T-helper 2 cell treated with Interferon-gamma antibody and Interleukin-4, amounts not matched to agents 100 ng/mL and 5 ng/mL, for 36 hours (primary cell): ENCODE measurements around the gene RPL18. TPM values are rescaled to one million over a fixed set of nuclear protein-coding genes. Genes with fewer than 3 reads are reported as not detected.
"Not testable (repeated sequence)": the region's sequence is repeated elsewhere in the genome, so short reads cannot be mapped to it uniquely, and the experiment has no call there.

ENCODE experiments used
- intact Hi-C: fragments of 100-400 bp; cut with micrococcal nuclease; formaldehyde crosslinking; loops from one replicate; pipeline ENCODE4 v1.15.1; 2023
- total RNA-seq: library from RNA; stranded (reverse); gene quantifications from 2 replicates; pipeline ENCODE4 v1.2.3, GENCODE V29; 2022

Gene RPL18
- total RNA-seq, result 1,606 and 1,641 TPM in 2 replicates

DNA sequence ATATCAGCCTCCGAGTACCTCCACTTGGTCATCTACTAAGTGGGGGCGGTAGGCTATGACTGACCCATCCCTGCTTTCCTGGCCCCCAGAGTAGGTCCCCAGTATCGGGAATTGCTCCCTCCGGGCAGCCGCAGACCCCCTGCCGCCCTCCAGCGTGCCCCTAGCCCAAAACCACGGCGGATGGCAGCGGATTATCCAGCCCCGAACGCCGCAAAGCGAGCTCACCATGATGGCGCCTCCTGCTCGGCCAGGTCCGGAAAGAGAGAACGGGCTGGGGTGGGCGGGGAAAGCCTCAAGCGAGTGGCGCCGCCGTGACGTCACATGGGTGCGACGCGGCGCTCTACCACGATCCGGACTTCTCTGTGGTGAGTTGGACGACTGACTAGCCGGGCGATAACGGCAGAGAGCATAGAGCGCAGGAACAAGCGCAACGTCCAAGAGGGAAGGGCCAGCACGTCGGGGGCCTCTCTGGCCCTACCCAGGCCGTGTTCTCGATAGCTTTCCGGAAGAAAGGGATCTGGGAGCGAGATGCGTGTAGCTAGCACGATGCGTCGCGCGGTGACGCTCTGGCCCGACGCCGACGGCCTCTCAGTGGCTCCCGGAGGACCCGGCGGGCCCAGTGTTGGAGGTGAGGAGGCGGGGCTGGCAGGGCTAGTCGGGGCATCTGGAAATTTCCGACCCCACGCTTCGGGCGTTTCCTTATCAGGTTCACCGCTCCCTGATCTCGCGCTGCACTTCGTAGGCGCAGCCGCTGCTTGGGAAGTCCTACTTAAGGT lies at the start of gene RPL18, which contains the start of gene SPHK2:
RPL18 (minus strand) TSS at position 263 of the 776 bp plus-strand sequence; CDS start at position 228, 35 bp downstream.
SPHK2 (plus strand) TSS at position 591 of the 776 bp plus-strand sequence. CDS start 1,009 bp downstream, outside the sequence.
- intact Hi-C loops, result loop anchor here (1.0 to 2.0 kb wide), 6 partner anchors 18 to 374 kb away; partner anchors contain the start of genes DBP, GYS1, RUVBL2 and TMEM143

DNA sequence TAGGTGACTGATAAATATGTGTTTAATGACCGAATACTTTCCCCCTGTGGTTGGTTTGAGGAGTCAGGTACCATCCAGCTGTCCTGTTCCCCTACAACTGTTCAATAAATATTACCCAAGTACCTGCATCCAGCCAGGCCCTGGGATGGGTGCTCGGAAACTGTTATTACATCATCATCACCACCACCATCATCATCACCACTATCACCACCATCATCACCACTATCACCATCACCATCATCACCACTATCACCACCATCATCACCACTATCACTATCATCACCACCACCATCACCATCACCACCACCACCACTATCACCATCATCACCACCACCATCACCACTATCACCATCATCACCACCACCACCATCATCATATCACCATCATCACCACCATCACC lies 49.8 kb upstream of the RPL18 start:
- intact Hi-C loops, result no loop called here

DNA sequence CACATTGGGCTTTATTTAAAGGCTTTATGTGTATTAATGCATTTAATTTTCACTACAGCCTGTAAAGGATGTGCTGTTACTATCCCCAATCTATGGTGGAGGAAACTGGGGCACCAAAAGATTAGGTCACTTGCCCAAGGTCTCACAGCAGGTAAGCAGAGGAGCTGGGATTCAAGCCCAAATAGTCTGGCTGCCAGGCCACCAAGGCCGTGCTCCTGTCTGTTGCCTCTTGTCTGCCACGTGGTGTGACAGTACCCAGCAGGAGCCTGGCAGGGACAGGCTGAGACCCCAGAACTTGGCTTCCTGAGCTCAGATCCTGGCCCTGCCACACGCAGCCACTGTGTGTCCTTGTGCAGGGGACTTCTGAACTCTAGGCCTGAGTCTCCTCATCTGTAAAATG lies 49.4 kb upstream of the RPL18 start:
- intact Hi-C loops, result no loop called here

DNA sequence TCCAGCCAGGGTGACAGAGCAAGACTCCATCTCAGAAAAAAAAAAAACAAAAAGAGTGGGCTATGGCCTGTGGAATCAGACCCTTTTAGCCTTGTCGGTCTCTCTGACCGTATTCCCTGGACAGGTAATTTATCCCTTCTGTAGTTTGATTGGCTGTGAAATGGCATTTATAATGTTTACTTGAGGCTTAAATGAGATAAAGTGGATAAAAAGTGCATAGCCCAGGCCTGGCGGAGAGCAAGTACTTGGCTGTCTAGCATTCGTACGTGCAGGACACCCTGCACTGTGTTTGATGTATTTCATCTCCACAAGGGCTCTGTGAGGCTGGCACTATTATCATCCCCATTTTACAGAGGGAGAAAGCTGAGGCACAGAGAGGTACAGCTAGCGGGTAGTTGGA lies 46.8 kb upstream of the RPL18 start:
- intact Hi-C loops, result no loop called here

DNA sequence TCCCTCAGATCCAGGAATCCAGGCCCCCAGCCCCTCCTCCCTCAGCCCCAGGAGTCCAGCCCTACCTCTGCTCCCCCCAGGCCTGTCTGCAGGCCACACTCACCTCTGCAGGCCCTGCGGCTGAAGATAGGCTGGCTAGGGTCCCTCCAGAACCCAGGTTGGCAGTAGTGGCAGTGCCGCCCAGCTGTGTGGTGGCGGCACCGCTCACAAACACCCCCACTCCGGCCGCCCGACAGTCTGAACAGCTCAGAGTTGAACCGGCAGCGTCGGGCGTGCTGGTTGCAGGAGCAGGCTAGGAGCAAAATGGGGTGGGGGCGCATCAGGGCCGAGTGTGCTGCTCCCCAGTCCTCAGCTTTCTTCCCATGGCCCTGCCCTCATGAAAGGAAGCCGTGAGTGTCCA lies 45.5 kb upstream of the RPL18 start:
- intact Hi-C loops, result no loop called here

DNA sequence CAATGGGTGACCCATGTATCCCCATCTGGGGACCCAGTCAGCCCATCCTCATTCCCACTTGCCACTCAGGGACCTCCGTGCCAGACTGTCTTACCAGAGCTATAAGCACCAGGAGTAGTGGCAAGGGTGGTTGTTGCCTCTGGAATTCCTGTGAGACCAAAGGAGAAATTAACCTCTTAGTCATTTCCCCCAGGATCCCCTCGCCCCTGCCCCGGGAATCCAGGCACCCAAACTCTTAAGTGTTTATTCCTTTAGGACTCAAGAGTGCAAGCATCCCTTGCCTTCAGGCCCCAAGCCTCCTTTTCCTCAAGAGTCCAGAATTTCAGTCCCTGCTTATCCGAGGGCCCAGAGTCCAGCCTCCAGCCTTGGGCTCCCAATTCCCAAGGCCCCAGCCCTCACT lies 44.7 kb upstream of the RPL18 start:
- intact Hi-C loops, result no loop called here

DNA sequence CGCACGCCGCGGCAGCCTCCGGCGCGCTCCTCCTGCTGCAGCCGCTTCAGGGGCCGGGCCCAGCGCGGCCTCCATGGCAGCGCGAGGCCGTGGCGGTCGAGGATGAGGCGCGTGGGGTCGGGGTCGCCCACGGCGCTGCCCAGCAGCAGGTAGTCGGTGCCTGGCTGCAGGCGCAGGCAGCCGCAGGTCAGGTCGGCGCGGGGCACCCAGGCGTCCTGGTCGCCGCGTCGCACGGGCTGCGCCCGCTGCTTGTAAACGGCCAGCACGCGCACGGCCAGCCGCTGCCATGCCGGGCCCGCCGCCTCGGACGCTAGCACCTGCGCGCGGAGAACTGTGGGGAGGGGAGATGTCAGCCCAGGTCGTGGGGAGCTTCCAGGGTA lies 42.7 kb upstream of the RPL18 start:
- intact Hi-C loops, result loop anchor here (1.0 kb wide), 1 partner anchor 15 kb away; the partner anchor contains the start of gene CA11

DNA sequence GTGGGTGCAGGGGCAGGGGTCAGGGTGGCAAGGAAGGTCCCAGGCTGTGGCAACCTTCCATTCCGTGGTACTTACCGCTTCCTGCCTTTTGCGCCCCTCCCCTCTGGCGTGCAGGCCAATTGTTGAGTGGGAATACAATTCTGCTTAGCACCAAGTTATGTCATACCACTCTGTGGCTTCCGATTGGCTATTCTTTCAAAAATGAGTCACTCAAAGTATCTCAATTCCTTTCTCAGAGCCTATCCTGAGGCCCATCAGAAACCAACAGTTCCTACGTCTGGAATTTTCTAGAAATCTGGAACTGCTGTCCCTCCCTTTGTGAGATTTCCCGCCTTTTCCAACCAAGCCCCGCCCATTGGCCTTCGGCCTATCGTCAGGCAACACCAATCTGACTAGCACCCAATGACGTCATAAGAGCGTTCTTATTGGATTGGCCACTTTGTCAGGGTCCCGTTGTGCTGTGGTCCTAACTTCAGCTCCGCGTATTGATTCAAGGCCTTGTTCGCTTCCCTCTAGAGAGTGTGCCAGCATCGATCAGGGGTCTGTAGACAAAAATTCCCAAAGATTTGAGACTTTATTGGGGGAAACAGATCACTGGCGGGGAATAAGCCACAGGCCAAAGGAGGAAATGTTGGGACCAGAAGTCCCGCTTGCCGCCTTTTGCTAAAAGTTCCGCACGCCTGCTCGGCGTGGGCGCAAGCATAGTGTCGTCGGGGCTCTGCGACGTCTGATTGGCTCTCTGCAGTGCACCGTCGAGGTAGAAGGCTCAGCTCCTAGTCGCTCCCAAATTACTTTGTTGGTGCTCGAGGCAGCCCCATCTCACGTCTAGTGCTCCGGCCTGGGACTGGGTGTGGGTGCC lies 42.1 kb upstream of the RPL18 start:
- intact Hi-C loops, result loop anchor here (1.0 kb wide), 1 partner anchor 15 kb away; the partner anchor contains the start of gene CA11

DNA sequence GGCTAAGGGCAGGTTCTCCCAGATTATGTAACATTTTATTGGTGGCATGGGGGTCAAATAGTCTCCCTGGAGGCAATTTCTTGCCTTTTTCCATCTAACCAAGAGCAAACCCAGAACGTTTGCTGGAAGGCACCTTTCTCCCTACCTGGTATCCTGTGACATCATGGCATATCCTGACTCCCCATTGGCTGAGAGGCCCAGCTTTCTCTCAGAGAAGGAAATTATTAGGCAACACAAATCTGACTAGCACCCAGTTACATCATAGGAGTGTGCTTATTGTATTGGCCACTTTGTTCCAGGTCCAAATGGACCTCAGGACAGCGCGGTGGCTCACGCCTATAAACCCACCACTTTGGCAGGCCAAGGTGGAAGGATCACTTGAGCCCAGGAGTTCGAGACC lies 40.8 kb upstream of the RPL18 start:
- intact Hi-C loops, result no loop called here

DNA sequence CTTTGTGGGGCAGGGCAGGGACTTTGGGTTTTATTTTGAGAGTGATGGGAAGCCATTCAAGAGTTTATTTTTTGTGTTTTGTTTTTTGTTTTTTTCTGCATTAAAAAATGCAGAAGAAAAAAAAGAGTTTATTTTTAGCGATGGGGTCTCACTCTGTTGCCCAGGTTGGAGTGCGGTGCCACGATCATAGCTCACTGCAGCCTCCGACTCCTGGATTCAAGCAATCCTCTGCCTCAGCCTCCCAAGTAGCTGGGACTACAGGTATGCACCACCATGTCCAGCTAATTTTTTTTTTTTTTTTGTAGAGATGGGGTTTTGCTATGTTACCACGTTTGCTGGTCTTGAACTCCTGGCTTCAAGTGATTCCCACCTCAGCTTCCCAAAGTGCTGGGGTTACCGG lies 39.5 kb upstream of the RPL18 start:
- intact Hi-C loops, result no loop called here

DNA sequence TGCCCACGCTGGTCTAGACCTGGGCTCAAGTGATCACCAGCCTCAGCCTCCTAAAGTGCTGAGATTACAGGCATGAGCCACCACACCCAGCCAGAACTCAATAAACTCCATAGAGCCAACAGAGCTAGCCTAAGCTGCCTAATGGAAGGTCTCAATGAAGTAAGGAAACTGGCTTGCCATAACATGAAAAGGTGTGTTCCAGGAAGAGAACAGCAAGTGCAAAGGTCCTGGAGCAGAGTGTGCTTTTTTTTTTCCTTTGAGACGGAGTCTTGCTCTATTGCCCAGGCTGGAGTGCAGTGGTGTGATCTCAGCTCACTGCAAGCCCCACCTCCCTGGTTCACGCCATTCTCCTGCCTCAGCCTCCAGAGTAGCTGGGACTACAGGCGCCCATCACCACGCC lies 38.9 kb upstream of the RPL18 start:
- intact Hi-C loops, result not testable (repeated sequence)

DNA sequence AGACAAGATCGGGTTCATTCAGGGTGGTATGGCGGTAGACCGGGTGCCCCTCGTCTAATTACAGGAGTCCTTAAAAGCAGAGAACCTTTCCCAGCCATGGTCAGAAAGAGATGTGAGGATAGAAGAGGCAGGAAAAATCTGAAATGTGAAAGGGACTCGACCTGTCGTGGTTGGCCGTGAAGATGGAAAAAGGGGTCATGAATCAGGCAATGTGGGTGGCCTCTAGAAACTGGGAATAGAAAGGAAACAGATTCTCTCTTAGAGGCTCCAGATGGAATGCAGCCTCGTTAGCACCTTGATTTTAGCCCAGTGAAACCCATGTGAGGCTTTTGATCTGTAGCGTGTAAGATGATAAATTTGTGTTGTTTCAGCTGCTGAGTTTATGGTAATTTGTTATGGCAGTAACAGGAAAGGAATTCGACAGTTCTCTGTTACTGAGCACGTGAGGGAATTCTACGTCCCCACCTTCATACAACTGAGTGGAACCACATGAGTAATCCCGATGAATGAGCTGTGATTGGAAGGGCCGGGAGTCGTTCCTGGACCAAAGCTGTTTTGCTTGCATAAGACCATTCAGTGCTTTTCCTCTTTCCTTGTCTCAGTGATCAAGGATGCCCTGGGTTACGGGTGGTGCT lies 38.0 kb upstream of the RPL18 start:
- intact Hi-C loops, result no loop called here

DNA sequence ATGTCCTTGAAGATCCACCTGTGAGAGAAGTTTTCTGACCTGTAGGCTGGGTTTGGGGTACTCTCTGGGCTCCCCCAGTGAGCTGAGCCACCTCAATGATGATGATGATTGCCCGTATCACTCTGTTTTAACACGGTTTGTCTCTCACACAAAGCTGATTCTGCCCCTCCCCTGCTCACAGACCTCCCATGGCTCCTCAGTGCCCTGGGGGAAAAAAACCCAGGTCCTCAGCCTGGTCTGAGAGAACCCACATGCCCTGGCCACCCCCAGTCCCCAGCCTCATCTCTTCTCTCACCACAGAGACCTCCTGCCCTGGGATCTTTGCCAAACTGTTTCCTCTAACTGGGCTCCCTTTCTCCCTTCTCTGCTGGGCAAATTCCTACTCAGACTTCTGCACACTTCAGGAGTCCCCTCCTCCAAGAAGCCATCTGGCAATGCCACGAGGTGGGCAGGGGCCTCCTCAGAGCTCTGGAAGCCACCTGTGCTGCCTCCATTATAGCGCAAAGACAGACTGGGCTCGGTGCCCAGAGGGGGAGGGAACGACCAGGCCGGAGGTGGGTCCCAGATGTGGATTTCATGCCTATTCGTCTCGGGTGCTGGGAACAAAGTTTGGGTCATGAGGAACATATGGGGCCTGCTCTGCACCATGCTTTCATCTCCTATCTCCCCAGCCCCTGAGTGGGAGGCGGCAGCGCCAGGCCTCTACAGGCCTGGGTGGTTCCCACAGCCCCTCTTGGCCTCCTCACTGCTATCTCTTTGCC lies 35.5 kb upstream of the RPL18 start:
- intact Hi-C loops, result no loop called here

DNA sequence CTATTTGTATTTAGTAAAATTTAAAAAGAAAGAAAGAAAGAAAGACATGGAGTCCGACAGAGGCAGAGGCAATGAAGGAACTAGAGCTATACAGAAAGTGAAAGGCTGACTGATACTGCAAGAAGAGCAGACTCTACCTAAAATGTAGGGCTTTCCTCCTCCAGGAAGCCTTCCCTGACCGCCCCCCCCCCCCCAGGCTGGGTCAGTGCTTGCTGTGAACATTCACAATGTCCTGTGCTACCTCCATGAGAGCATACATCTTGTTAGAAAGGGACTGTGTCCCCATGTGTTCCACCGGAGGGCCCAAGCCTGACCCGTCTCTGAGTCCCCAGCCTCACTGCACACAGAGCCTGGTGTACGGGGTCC lies 32.7 kb upstream of the RPL18 start:
- intact Hi-C loops, result no loop called here

DNA sequence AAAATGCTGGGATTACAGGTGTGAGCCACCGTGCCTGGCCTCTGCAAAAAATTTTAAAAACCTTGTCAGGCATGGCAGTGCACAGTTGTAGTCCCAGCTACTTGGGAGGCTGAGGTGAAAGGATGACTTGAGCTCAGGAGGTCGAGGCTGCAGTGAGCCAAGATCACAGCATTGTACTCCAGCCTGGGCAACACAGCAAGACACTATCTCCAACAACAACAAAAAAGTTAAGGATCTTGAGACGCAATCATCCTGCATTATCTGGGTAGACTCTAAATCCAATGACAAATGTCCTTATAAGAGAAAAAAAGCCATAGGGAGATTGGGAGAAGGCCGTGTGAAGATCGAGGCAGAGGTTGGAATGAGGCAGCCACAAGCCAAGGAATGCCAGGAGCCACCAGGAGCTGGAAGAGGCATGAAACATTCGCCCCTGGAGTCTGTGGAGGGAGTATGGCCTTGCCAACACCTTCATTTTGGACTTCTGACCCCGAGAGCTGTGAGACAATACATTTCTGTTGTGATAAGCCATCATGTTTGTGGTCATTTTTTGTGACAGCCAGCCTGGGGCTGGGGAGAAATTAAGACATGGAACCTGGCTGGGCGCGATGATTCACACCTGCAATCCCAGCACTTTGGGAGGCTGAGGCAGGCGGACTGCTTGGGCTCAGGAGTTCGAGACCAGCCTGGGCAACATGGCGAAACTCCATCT lies 32.1 kb upstream of the RPL18 start:
- intact Hi-C loops, result no loop called here

DNA sequence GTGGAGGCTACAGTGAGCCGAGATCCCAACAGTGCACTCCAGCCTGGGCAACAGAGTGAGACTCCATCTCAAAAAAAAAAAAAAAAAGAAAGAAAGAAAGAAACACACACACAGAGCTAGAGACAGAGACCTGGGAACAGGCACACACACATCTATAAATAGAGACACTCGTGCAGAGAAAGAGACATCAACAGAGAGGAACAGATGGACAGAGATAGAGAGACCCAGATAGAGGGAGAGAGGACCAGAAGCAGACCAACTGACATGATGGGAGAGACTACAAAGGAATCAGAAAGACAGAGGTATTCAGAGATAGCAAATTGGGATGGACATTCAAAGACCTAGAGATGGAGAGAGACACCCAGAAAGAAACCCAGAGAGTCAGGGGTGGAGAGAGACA lies 29.2 kb upstream of the RPL18 start:
- intact Hi-C loops, result no loop called here

DNA sequence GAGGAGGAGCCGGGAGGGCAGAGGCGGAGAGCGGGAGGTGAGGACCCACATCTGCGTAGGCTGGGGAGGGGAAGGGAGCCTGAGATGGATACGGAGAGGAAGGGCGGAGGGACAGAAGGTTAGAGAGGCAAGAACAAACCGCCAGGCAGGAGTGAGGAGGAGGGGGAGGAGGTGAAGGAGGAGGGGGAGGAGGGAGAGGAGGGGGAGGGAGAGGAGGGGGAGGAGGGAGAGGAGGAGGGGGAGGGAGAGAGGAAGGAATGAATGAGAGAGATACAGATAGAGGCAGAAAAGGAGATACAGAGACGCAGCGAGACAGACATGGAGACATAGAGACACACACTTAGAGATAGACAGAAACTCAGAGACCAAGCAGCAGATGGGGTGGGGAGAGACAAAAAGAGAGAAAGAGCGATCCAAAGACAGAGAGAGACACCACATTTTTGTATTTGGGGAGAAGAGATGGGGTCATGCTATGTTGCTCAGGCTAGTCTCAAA lies 27.8 kb upstream of the RPL18 start:
- intact Hi-C loops, result loop anchor here (1.0 to 2.0 kb wide), 6 partner anchors 8 to 189 kb away; no protein-coding TSS in a partner anchor

DNA sequence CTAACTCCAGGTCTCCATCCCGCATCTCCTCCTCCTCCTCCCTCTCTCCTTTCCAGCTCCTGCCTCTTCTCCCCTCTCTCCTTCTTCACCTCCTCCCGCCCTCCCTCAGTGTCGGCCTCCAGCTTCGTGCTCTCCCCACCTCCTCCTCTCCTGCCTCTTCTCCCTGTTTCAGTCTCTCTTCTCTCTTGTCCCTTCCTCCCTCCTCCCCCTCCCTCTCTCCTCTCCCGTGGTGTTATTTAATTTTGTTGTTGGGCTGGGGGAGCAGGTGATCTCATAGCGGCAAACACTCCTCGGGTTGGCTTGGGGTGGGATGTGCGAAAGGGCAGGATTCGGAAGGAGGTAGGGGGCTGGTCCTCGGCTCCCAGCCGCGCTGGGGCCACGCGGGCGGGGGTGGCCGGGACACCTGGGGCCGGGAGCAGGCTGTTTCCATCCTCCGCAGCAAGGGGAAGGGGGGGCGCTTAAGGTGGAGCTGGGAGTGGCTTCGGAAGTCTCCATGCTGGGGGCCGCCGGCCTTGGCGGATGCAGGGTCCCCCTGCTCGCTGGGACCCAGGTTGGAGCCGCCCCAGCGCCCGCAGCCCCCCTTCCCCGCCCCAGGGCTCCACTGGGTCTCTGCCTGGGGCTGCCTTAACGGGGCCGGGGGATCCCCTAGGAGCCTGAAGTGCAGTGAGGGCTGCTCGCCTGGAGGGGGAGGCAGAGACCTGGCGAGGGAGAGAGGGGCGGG lies 27.2 kb upstream of the RPL18 start, which contains the start of gene CA11:
CA11 (minus strand) TSS at position 187 of the 721 bp plus-strand sequence. CDS start 555 bp downstream, outside the sequence.
- intact Hi-C loops, result loop anchor here (1.0 to 2.0 kb wide), 6 partner anchors 8 to 189 kb away; no protein-coding TSS in a partner anchor

DNA sequence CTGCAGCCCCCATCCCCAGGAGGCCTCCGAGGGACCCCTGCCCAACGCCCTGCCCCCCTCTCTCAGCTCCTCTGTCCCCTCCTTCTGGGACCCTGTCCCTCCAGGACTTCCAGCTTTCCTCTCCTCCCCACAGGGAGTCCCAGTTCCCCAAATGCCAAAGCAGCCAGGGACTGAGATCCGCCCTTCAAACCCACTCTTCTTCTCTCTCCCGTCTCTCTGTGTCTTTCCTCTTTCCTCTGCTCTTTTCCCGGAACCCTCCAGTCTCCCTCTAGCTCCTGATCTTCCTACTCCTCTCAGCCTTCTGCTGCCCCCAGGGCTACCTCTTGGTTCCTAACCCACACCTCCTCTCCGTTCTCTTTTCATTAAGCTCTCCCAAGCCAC lies 26.6 kb upstream of the RPL18 start:
- intact Hi-C loops, result no loop called here
